Testis (tissue), 3 donors: ENCODE measurements around the gene PLCXD1. TPM values are rescaled to one million over a fixed set of nuclear protein-coding genes. Genes with fewer than 3 reads are reported as not detected.

ENCODE experiments used
- DNase-seq: peaks from one replicate; pipeline ENCODE4 v3.0.0-alpha.2; 2019
- H3K27ac ChIP-seq, 2 donors: fragments of 200-600 bp; sonication (generic); one replicate each; pipeline ENCODE4 v1.5.1; 2019
- H3K27me3 ChIP-seq: fragments of 200-600 bp; sonication (generic); one replicate; pipeline ENCODE4 v1.5.1; 2019
- H3K36me3 ChIP-seq: fragments of 200-600 bp; sonication (generic); one replicate; pipeline ENCODE4 v1.5.1; 2017; ENCODE audit warnings: low read depth; ENCODE audit errors: missing control alignments
- H3K4me1 ChIP-seq: fragments of 200-600 bp; sonication (generic); one replicate; pipeline ENCODE4 v1.5.1; 2019
- H3K4me3 ChIP-seq, 2 donors: fragments of 200-600 bp; sonication (generic); one replicate each; pipeline ENCODE4 v1.5.1; 2017 to 2019
- H3K9me3 ChIP-seq: fragments of 200-600 bp; sonication (generic); one replicate; pipeline ENCODE4 v1.5.1; 2017
- CTCF ChIP-seq, 3 experiments: fragments of 450-650 bp in 2 of 3; fragments of 200-600 bp in 1 of 3; sonication (generic) in 1 of 3; IDR thresholded peaks; one replicate each; pipeline ENCODE4 v1.5.1; 2016 to 2019; ENCODE audit warnings: antibody characterized with exemption in 3 of 3, mild to moderate bottlenecking in 2 of 3, moderate library complexity in 1 of 3
- POLR2A ChIP-seq: fragments of 450-650 bp; IDR thresholded peaks from one replicate; pipeline ENCODE4 v1.6.1; 2017; ENCODE audit warnings: antibody characterized with exemption, mild to moderate bottlenecking, moderate library complexity
- WGBS, 2 donors: methylation state at CpG; one replicate each; pipeline ENCODE4 v1.1.5; 2018; 5-methylcytosine and 5-hydroxymethylcytosine counted together
- intact Hi-C: fragments of 100-400 bp; cut with DNase I; formaldehyde crosslinking; loops from one replicate; pipeline ENCODE4 v1.15.1; 2023; ENCODE audit warnings: low total_unique reads
- polyA plus RNA-seq: library from polyadenylated mRNA; stranded (reverse); fragments of 350-450 nt; fragmentation: Illumina TruSeq; extraction: RNeasy Lipid Tissue Mini Kit (QIAGEN cat#74804); gene quantifications from one replicate; pipeline ENCODE4 v1.2.3, GENCODE V29; 2014; ENCODE audit warnings: low read depth, low replicate concordance; ENCODE audit not compliant: insufficient read depth
- total RNA-seq, 2 donors: library from RNA; depleted of rRNA; stranded (reverse); fragments of >200 nt; gene quantifications; one replicate each; pipeline ENCODE4 v1.2.3, GENCODE V29; 2016

The PLCXD1 gene
- total and polyA plus RNA-seq, 3 donors from 2014 or later = 14.6 to 24.0 (median 15.7) TPM

- Histone ChIP-seq H3K4me1 (no peaks in the 10 kb centered on the region), H3K27ac (no peak overlapping the region), H3K9me3 (no peaks in the 10 kb centered on the region), H3K4me3 (no peak overlapping the region), H3K27me3 (no peaks in the 10 kb centered on the region), H3K36me3 (no peaks in the 10 kb centered on the region)
- 88 to 92% methylated on average over 30 to 53 of the region's 53 CpGs for WGBS, 2 donors
- no peak for TF ChIP-seq POLR2A
- TF ChIP-seq CTCF (IDR thresholded peaks at IDR 0.05) = no peak
- intact Hi-C loops = no loop called here
- no peak for DNase-seq
Observed at GRCh38 chrX:338281-338835, 57.2 kb downstream of the PLCXD1 start.

- 91 to 97% methylated on average over 35 to 41 of the region's 44 CpGs for WGBS, 2 donors
- Histone ChIP-seq H3K27ac (no peak overlapping the region), H3K27me3 (no peaks in the 10 kb centered on the region), H3K36me3 (no peaks in the 10 kb centered on the region), H3K4me1 (no peaks in the 10 kb centered on the region), H3K4me3 (no peak overlapping the region), H3K9me3 (no peaks in the 10 kb centered on the region)
- TF ChIP-seq POLR2A = no peak
- TF ChIP-seq CTCF (IDR thresholded peaks at IDR 0.05) = peak in 1 of 3 experiments; percentile 10
- no peak for DNase-seq
- intact Hi-C loops = no loop called here
Observed at GRCh38 chrX:338836-339400, 57.7 kb downstream of the PLCXD1 start.

- no peaks in the 10 kb centered on the region for H3K9me3 ChIP-seq
- intact Hi-C loops = no loop called here
- no peak overlapping the region for H3K4me3 ChIP-seq
- no peak for TF ChIP-seq POLR2A
- TF ChIP-seq CTCF (IDR thresholded peaks at IDR 0.05) = no peak
- no peaks in the 10 kb centered on the region for H3K36me3 ChIP-seq
- H3K4me1 ChIP-seq = no peaks in the 10 kb centered on the region
- no peaks in the 10 kb centered on the region for H3K27me3 ChIP-seq
- H3K27ac ChIP-seq = no peak overlapping the region
- 78 to 90% methylated on average over 17 to 22 of the region's 24 CpGs for WGBS, 2 donors
- DNase-seq = no peak
Observed at GRCh38 chrX:340121-340520, 58.9 kb downstream of the PLCXD1 start.

GRCh38 chrX:340641-341423 lies 59.7 kb downstream of the PLCXD1 start:
- intact Hi-C loops = no loop called here
- 91 to 95% methylated on average over 22 to 39 of the region's 52 CpGs for WGBS, 2 donors
- Histone ChIP-seq H3K27ac (no peak overlapping the region), H3K36me3 (no peaks in the 10 kb centered on the region), H3K9me3 (no peaks in the 10 kb centered on the region), H3K4me1 (no peaks in the 10 kb centered on the region), H3K27me3 (no peaks in the 10 kb centered on the region), H3K4me3 (no peak overlapping the region)
- no peak for DNase-seq
- TF ChIP-seq POLR2A = no peak
- TF ChIP-seq CTCF (IDR thresholded peaks at IDR 0.05) = no peak
